CD4-positive, alpha-beta T cell (primary cell): ENCODE results near the gene PTPRD. TPM values are rescaled to one million over a fixed set of nuclear protein-coding genes. Genes with fewer than 3 reads are reported as not detected.
A peak's percentile ranks its signal among the peaks of the same experiment; 100 is the strongest.

Experiments used
- ATAC-seq: fragments of 200-7000 bp; cut with Tn5 transposase; one replicate; pipeline ENCODE4 v1.10.0; 2022; ENCODE audit warnings: mild to moderate bottlenecking; ENCODE audit not compliant: poor library complexity
- CTCF ChIA-PET: fragments of 350-600 bp; sonication (Branson Sonifier 250); formaldehyde crosslinking; loops from one replicate; lab custom pipeline; 2021; ENCODE audit warnings: antibody characterized with exemption, inconsistent platforms; lab: Charles Lee
- POLR2A ChIA-PET: fragments of 350-600 bp; sonication (Branson Sonifier 250); formaldehyde crosslinking; loops from one replicate; lab custom pipeline; 2021; ENCODE audit warnings: antibody characterized with exemption, inconsistent platforms; lab: Charles Lee
- DNase-seq, 14 experiments: peaks; one replicate each; pipeline ENCODE4 v3.0.0-alpha.2; 2013 to 2020; ENCODE audit warnings: mixed read lengths in 2 of 14
- H3K27ac ChIP-seq, 2 donors: one replicate each; pipeline versions ENCODE4 v1.5.1 to v1.7.0; 2013; ENCODE audit warnings: low read length in 2 of 2, low read depth in 1 of 2, mild to moderate bottlenecking in 1 of 2
- H3K27me3 ChIP-seq, 2 experiments: 1 replicate in 1 of 2; 2 replicates in 1 of 2; pipeline versions ENCODE4 v1.6.1 to v1.7.0; 2013; ENCODE audit warnings: low read length in 2 of 2, control low read depth in 1 of 2, mild to moderate bottlenecking in 1 of 2, moderate library complexity in 1 of 2; ENCODE audit not compliant: insufficient read depth in 2 of 2, control insufficient read depth in 1 of 2
- H3K36me3 ChIP-seq: one replicate; pipeline ENCODE4 v1.6.1; 2013; ENCODE audit warnings: low read length, control low read depth; ENCODE audit not compliant: insufficient read depth
- H3K4me1 ChIP-seq: one replicate; pipeline ENCODE4 v1.6.1; 2013; ENCODE audit warnings: low read length, control low read depth; ENCODE audit not compliant: insufficient read depth
- H3K4me3 ChIP-seq: one replicate; pipeline ENCODE4 v1.5.1; 2013; ENCODE audit warnings: mild to moderate bottlenecking, low read length, moderate library complexity
- H3K9me3 ChIP-seq, 2 experiments: 1 replicate in 1 of 2; 2 replicates in 1 of 2; pipeline versions ENCODE4 v1.6.1 to v1.7.0; 2013; ENCODE audit warnings: low read length in 2 of 2, mild to moderate bottlenecking in 2 of 2, control low read depth in 1 of 2, moderate library complexity in 1 of 2; ENCODE audit not compliant: control insufficient read depth in 1 of 2, insufficient read depth in 1 of 2
- H3K27ac Mint-ChIP-seq: one replicate; pipeline ENCODE4 v1.8.0; 2020; ENCODE audit warnings: mixed read lengths
- H3K27me3 Mint-ChIP-seq: one replicate; pipeline ENCODE4 v1.8.0; 2021; ENCODE audit warnings: mixed read lengths
- H3K36me3 Mint-ChIP-seq: one replicate; pipeline ENCODE4 v1.8.0; 2021; ENCODE audit warnings: low read depth, mixed read lengths
- H3K4me1 Mint-ChIP-seq: one replicate; pipeline ENCODE4 v1.8.0; 2021; ENCODE audit warnings: low read depth, mixed read lengths
- H3K4me3 Mint-ChIP-seq: one replicate; pipeline ENCODE4 v1.8.0; 2020; ENCODE audit warnings: mild to moderate bottlenecking, mixed read lengths
- H3K9me3 Mint-ChIP-seq: one replicate; pipeline ENCODE4 v1.8.0; 2020; ENCODE audit warnings: mixed read lengths
- intact Hi-C, 2 experiments: fragments of 100-400 bp; cut with DNase I in 1 of 2; cut with micrococcal nuclease in 1 of 2; formaldehyde crosslinking; loops; one replicate each; pipeline versions ENCODE4 v1.15.1 to v1.9.0; 2023 to 2025; cut with DNase I, micrococcal nuclease
- total RNA-seq, 174 experiments: library from RNA in 2 of 174; stranded (reverse) in 2 of 174; gene quantifications; one replicate each; pipeline ENCODE4 v1.2.3 and lab custom pipeline; 2021 to 2026
- TF ChIP-seq, protein P1 (sequence below): fragments of 200-600 bp; IDR thresholded peaks from one replicate; pipeline ENCODE4 v1.8.0; 2022; ENCODE audit warnings: antibody characterized with exemption, mild to moderate bottlenecking

The PTPRD gene
- total RNA-seq, 2 experiments from 2014 or later: not detected

- CTCF ChIA-PET: no interaction called here
These were observed 750.5 kb downstream of the PTPRD start for GRCh38 chr9:9862235-9862810.

GRCh38 chr9:9855177-9856078, 757.4 kb downstream of the PTPRD start:
- no peaks in the 10 kb centered on the region for H3K4me1 ChIP-seq
- no peaks in the 10 kb centered on the region for H3K27me3 Mint-ChIP-seq
- no peak overlapping the region for H3K27ac ChIP-seq
- H3K27ac Mint-ChIP-seq: no peak overlapping the region
- no peaks in the 10 kb centered on the region for H3K9me3 Mint-ChIP-seq
- no peak overlapping the region for H3K4me3 Mint-ChIP-seq
- no peaks in the 10 kb centered on the region for H3K27me3 ChIP-seq
- ATAC-seq: no peak
- DNase-seq: peak in 1 of 14 experiments; percentile 2
- CTCF ChIA-PET: interaction anchor here (1.5 kb wide), 1 partner anchor 9 kb away, joined by 3 read pairs; no protein-coding TSS in a partner anchor
- intact Hi-C loops: no loop called here
- TF ChIP-seq, protein P1, sequence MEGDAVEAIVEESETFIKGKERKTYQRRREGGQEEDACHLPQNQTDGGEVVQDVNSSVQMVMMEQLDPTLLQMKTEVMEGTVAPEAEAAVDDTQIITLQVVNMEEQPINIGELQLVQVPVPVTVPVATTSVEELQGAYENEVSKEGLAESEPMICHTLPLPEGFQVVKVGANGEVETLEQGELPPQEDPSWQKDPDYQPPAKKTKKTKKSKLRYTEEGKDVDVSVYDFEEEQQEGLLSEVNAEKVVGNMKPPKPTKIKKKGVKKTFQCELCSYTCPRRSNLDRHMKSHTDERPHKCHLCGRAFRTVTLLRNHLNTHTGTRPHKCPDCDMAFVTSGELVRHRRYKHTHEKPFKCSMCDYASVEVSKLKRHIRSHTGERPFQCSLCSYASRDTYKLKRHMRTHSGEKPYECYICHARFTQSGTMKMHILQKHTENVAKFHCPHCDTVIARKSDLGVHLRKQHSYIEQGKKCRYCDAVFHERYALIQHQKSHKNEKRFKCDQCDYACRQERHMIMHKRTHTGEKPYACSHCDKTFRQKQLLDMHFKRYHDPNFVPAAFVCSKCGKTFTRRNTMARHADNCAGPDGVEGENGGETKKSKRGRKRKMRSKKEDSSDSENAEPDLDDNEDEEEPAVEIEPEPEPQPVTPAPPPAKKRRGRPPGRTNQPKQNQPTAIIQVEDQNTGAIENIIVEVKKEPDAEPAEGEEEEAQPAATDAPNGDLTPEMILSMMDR: no peak
- no peak overlapping the region for H3K4me3 ChIP-seq
- H3K36me3 ChIP-seq: no peaks in the 10 kb centered on the region
- H3K9me3 ChIP-seq: peaks cover 0 to 4% of the 10 kb centered on the region in 2 experiments
- no peaks in the 10 kb centered on the region for H3K4me1 Mint-ChIP-seq
- POLR2A ChIA-PET: no interaction called here
- H3K36me3 Mint-ChIP-seq: no peaks in the 10 kb centered on the region

More at GRCh38 chr9:9862235-9862810, 750.5 kb downstream of the PTPRD start:
- POLR2A ChIA-PET: no interaction called here
- Histone ChIP-seq H3K4me1 (no peaks in the 10 kb centered on the region), H3K9me3 (peaks cover 0 to 3% of the 10 kb centered on the region in 2 experiments), H3K36me3 (no peaks in the 10 kb centered on the region), H3K27ac (no peak overlapping the region), H3K4me3 (no peak overlapping the region), H3K27me3 (no peaks in the 10 kb centered on the region)
- no peak overlapping the region for H3K27ac Mint-ChIP-seq
- no peak for DNase-seq
- no peaks in the 10 kb centered on the region for H3K4me1 Mint-ChIP-seq
- intact Hi-C loops: no loop called here
- TF ChIP-seq, protein P1: no peak
- no peaks in the 10 kb centered on the region for H3K27me3 Mint-ChIP-seq
- H3K36me3 Mint-ChIP-seq: no peaks in the 10 kb centered on the region
- H3K4me3 Mint-ChIP-seq: no peak overlapping the region
- no peak for ATAC-seq
- H3K9me3 Mint-ChIP-seq: no peaks in the 10 kb centered on the region

DNA sequence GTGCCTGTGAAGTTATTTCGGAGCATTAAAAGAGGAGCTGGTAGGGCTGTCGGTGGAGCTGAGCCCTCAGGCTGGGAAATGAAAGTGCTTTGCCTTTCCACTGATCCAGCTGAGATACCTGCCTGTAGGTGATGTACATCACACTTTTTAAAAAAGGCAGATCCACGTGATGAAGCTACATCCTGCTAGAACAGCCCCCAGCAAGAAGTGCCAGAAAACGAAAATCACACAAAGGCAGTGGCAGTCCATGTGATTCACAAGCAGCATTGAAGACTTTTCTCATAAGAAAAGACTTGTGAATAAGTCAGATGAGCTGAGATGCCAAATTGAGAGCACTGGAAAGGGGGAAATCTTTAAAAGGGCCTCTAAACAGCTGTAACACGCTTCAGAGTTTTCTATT, 765.1 kb downstream of the PTPRD start:
- Histone ChIP-seq H3K36me3 (no peaks in the 10 kb centered on the region), H3K27me3 (no peaks in the 10 kb centered on the region), H3K9me3 (no peaks in the 10 kb centered on the region), H3K27ac (no peak overlapping the region), H3K4me1 (no peaks in the 10 kb centered on the region), H3K4me3 (no peak overlapping the region)
- H3K4me3 Mint-ChIP-seq: no peak overlapping the region
- no peak overlapping the region for H3K27ac Mint-ChIP-seq
- DNase-seq (no peak), ATAC-seq (no peak)
- H3K27me3 Mint-ChIP-seq: no peaks in the 10 kb centered on the region
- H3K36me3 Mint-ChIP-seq: no peaks in the 10 kb centered on the region
- TF ChIP-seq, protein P1: no peak
- ChIA-PET POLR2A (no interaction called here), CTCF (no interaction called here)
- intact Hi-C loops: no loop called here
- no peaks in the 10 kb centered on the region for H3K4me1 Mint-ChIP-seq
- no peaks in the 10 kb centered on the region for H3K9me3 Mint-ChIP-seq
